HEK293 (cell line): ENCODE data around the gene MKKS.

Experiments
- CTCF ChIP-seq: fragments of 450-650 bp; formaldehyde crosslinking; IDR thresholded peaks from 2 replicates; pipeline ENCODE4 v1.5.1; 2016; ENCODE audit warnings: missing biosample characterization, missing genetic modification characterization
- MZF1 ChIP-seq: fragments of 450-650 bp; formaldehyde crosslinking; IDR thresholded peaks from 2 replicates; pipeline ENCODE4 v1.5.1; 2017; ENCODE audit warnings: missing biosample characterization, missing genetic modification characterization, borderline replicate concordance
- ZNF830 ChIP-seq: fragments of 450-650 bp; IDR thresholded peaks from 2 replicates; pipeline ENCODE4 v1.5.0; 2018; ENCODE audit warnings: missing biosample characterization, missing genetic modification characterization, low read depth, mild to moderate bottlenecking, moderate library complexity
- TF ChIP-seq, protein P1 (sequence below): fragments of 450-650 bp; formaldehyde crosslinking; IDR thresholded peaks from 2 replicates; pipeline ENCODE4 v1.5.1; 2016; ENCODE audit warnings: missing biosample characterization, missing genetic modification characterization

- no peak for TF ChIP-seq CTCF
- TF ChIP-seq MZF1 (tag by site-specific recombination), result no peak
- TF ChIP-seq, protein P1, sequence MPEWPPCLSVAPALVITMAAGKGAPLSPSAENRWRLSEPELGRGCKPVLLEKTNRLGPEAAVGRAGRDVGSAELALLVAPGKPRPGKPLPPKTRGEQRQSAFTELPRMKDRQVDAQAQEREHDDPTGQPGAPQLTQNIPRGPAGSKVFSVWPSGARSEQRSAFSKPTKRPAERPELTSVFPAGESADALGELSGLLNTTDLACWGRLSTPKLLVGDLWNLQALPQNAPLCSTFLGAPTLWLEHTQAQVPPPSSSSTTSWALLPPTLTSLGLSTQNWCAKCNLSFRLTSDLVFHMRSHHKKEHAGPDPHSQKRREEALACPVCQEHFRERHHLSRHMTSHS (tag by site-specific recombination), result no peak
- TF ChIP-seq ZNF830 (tag by site-specific recombination), result no peak
Observed at GRCh38 chr20:10357974-10358373, 76.0 kb downstream of the MKKS start.
